ENCODE measurements around the gene LCE7A. TPM values are rescaled to one million over a fixed set of nuclear protein-coding genes. Genes with fewer than 3 reads are reported as not detected.

Gene LCE7A, protein sequence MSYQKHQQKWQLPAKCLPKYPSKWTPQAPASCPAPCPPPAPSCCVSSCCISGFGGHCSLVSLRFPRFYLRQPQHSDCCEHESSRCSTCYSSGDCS
- not detected for total RNA-seq
- long read RNA-seq, result 0 reads

DNA sequence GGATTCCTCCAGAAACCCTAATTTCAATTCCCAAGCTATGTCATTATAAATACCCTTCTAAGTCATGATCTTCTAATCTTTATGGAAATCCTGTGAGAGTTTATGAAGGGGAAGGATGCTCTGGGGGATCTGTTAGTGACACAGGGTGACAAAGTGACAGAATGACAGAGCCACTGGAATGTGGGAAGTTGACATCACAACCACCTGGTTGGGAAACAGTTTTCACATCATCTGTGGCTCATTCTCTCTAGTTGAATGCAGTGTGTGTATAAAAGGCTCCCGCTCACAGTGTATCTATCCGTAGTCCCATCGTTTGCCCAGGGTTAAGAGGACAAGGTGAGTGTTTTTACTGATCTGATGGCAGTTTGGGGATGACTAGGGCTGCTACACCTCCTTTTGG lies at the start of gene LCE7A:
TSS of gene LCE7A (plus strand) at position 301 of the 400 bp plus-strand sequence. CDS start 702 bp downstream, outside the sequence.
- Histone ChIP-seq H3K27me3 (no peaks in the 10 kb centered on the region), H3K4me1 (no peaks in the 10 kb centered on the region), H3K9me3 (no peaks in the 10 kb centered on the region), H3K4me3 (no peak within 1 kb of the TSS), H3K36me3 (no peaks in the 10 kb centered on the region), H3K27ac (no peak within 1 kb of the TSS)
- WGBS (ENCODE audit: insufficient coverage, low coverage, low lambda C conversion rate, missing lambda C conversion rate), result 61% methylated on average over 3 of the region's 3 CpGs
- TF ChIP-seq, protein P1, sequence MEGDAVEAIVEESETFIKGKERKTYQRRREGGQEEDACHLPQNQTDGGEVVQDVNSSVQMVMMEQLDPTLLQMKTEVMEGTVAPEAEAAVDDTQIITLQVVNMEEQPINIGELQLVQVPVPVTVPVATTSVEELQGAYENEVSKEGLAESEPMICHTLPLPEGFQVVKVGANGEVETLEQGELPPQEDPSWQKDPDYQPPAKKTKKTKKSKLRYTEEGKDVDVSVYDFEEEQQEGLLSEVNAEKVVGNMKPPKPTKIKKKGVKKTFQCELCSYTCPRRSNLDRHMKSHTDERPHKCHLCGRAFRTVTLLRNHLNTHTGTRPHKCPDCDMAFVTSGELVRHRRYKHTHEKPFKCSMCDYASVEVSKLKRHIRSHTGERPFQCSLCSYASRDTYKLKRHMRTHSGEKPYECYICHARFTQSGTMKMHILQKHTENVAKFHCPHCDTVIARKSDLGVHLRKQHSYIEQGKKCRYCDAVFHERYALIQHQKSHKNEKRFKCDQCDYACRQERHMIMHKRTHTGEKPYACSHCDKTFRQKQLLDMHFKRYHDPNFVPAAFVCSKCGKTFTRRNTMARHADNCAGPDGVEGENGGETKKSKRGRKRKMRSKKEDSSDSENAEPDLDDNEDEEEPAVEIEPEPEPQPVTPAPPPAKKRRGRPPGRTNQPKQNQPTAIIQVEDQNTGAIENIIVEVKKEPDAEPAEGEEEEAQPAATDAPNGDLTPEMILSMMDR (IDR thresholded peaks at IDR 0.05), result no peak
- no peak for TF ChIP-seq POLR2A (IDR thresholded peaks at IDR 0.05)
- intact Hi-C loops (cut with DNase I), result no loop called here
- DNase-seq, result no peak
- no peak for ATAC-seq

DNA sequence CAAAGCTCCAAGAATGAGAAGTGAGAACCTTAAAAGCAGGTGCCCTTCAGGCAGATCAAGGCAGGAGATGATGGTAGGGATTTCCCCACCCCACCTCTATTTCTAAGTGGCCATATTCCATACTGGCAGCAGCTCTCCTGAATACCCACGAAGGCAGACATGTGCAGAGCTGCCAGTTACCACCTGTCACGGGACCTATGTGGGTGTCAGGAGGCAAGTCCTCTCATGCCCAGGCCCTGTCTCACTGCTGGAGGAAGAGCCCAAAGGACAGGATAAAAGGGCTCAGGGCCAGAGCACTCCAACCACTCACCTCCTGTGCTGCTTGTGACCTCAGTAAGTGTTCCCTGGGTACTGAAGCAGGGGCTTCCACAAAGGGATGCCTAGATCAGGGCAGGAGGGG lies 48.7 kb upstream of the LCE7A start:
- H3K9me3 ChIP-seq, result no peaks in the 10 kb centered on the region
- no peak overlapping the region for H3K4me3 ChIP-seq
- intact Hi-C loops (cut with DNase I), result no loop called here
- no peak overlapping the region for H3K27ac ChIP-seq
- H3K36me3 ChIP-seq, result no peaks in the 10 kb centered on the region
- TF ChIP-seq, protein P1 (IDR thresholded peaks at IDR 0.05), result no peak
- no peak for TF ChIP-seq POLR2A (IDR thresholded peaks at IDR 0.05)
- DNase-seq (no peak), ATAC-seq (peak in 2 of 4 donors; percentile 16 to 36)
- H3K27me3 ChIP-seq, result no peaks in the 10 kb centered on the region
- no CpG with 5 or more reads among the region's 2 CpGs for WGBS (ENCODE audit: insufficient coverage, low coverage, low lambda C conversion rate, missing lambda C conversion rate)
- H3K4me1 ChIP-seq, result no peaks in the 10 kb centered on the region

DNA sequence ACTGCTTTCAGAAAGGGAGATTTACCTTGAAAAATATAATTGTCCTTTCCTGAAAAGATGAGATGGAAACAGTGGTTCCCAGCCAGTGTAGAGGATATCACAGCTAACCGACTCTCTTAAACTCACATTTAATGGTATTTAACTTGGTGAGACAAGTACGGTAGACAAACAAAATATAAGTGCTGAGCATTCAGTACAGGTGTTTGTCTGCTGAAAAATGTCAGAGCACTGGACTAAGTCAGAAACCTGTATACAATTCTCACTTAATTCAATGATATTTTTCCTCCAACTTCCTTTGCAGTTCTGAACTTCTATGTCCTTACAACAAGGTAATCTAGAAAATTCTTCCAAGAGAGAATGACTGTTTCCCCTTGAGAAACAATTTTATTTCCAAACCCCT lies 48.1 kb upstream of the LCE7A start, which contains the start of gene LCE1B:
TSS of gene LCE1B (plus strand) at position 301 of the 400 bp plus-strand sequence. CDS start 476 bp downstream, outside the sequence.
- H3K36me3 ChIP-seq, result no peaks in the 10 kb centered on the region
- WGBS (ENCODE audit: insufficient coverage, low coverage, low lambda C conversion rate, missing lambda C conversion rate), result 74% methylated on average over 2 of the region's 2 CpGs
- intact Hi-C loops (cut with DNase I), result no loop called here
- H3K27me3 ChIP-seq, result no peaks in the 10 kb centered on the region
- H3K4me3 ChIP-seq, result no peak within 1 kb of the TSS
- ATAC-seq, result no peak
- DNase-seq, result no peak
- no peaks in the 10 kb centered on the region for H3K9me3 ChIP-seq
- TF ChIP-seq, protein P1 (IDR thresholded peaks at IDR 0.05), result no peak
- no peak for TF ChIP-seq POLR2A (IDR thresholded peaks at IDR 0.05)
- H3K27ac ChIP-seq, result no peak within 1 kb of the TSS
- no peaks in the 10 kb centered on the region for H3K4me1 ChIP-seq

DNA sequence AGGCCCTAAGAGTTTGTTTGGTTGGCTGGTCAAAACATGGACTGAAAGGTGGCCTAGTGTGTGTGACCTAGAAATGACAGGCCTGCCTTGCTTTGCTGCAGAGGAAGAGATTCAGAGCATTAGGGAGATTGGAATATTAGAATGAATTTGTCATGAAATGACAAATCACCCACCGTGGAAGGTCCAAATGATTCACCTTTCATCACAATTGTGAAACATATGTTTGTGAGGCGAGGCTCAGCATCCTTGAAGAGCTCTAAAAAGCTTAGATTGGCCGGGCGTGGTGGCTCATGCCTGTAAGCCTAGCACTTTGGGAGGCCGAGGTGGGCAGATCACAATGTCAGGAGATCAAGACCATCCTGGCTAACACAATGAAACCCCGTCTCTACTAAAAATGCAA lies 42.5 kb upstream of the LCE7A start:
- no peaks in the 10 kb centered on the region for H3K36me3 ChIP-seq
- no peak for TF ChIP-seq POLR2A (IDR thresholded peaks at IDR 0.05)
- TF ChIP-seq, protein P1 (IDR thresholded peaks at IDR 0.05), result no peak
- no peaks in the 10 kb centered on the region for H3K4me1 ChIP-seq
- no peak overlapping the region for H3K27ac ChIP-seq
- H3K4me3 ChIP-seq, result no peak overlapping the region
- no peaks in the 10 kb centered on the region for H3K27me3 ChIP-seq
- no peak for ATAC-seq
- DNase-seq, result no peak
- intact Hi-C loops (cut with DNase I), result no loop called here
- 83% methylated on average over 4 of the region's 6 CpGs for WGBS (ENCODE audit: insufficient coverage, low coverage, low lambda C conversion rate, missing lambda C conversion rate)
- H3K9me3 ChIP-seq, result no peaks in the 10 kb centered on the region

All from right lobe of liver (tissue), 6 donors.